ENCODE results near the gene PATL2. TPM values are rescaled to one million over a fixed set of nuclear protein-coding genes. Genes with fewer than 3 reads are reported as not detected.
"Not testable (repeated sequence)": the region's sequence is repeated elsewhere in the genome, so short reads cannot be mapped to it uniquely, and the experiment has no call there.

The PATL2 gene
- total RNA-seq, 1 donor = 19.2 TPM

GRCh38 chr15:44726568-44727484 is 15.7 kb upstream of the PATL2 start:
- no peaks in the 10 kb centered on the region for H3K9me3 ChIP-seq (ENCODE audit: low read depth, low read length)
- H3K27me3 ChIP-seq (ENCODE audit: insufficient read depth, low read length) = no peaks in the 10 kb centered on the region
- H3K4me1 ChIP-seq (ENCODE audit: insufficient read depth, low read length) = peaks cover 85% of the 10 kb centered on the region
- H3K4me3 ChIP-seq (ENCODE audit: low read length) = peak overlapping the region; percentile 50

DNA sequence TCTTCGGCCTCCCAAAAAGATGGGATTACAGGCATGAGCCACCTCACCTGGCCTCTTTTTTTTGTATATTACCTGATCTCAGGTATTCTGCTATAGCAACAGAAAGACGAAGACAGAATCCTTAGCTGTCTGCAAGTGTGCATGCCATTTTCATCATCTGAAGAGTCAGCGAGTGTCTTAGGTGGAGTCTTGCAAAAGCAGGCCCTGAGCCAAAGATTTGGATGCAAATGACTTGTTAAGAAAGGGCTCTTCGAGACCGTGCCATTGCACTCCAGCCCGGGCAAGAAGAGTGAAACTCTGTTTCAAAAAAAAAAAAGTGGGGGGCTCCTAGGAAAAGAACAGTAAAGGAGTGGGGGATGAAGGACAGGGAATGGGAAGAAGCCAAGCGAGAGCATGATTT is 15.0 kb upstream of the PATL2 start:
- Histone ChIP-seq H3K9me3 (ENCODE audit: low read depth, low read length) (no peaks in the 10 kb centered on the region), H3K4me3 (ENCODE audit: low read length) (peak overlapping the region; percentile 50), H3K27me3 (ENCODE audit: insufficient read depth, low read length) (no peaks in the 10 kb centered on the region), H3K4me1 (ENCODE audit: insufficient read depth, low read length) (peaks cover 85% of the 10 kb centered on the region)

DNA sequence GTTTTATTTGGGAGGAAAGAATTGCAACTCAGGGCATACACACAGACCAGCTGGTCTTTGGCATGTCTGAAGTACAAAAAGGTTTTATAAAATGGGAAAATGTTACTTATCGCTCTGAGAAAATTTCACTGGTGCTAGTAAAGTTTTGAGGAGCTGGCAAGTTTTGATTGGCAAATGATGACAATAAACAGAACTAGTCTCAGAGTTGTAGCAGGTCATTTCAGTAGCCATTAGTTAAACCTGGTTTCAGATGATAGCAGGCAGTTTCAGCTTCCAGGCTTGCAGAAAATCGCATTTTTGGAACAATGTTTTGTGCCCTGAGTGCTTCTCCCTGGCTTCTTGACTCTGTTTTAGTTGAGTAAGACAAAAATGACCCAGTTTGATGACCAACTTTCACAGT is 10.9 kb upstream of the PATL2 start:
- H3K9me3 ChIP-seq (ENCODE audit: low read depth, low read length) = no peaks in the 10 kb centered on the region
- no peak overlapping the region for H3K4me3 ChIP-seq (ENCODE audit: low read length)
- H3K27me3 ChIP-seq (ENCODE audit: insufficient read depth, low read length) = no peaks in the 10 kb centered on the region
- H3K4me1 ChIP-seq (ENCODE audit: insufficient read depth, low read length) = peaks cover 98% of the 10 kb centered on the region

GRCh38 chr15:44720460-44721176 is 9.5 kb upstream of the PATL2 start:
- Histone ChIP-seq H3K4me3 (ENCODE audit: low read length) (no peak overlapping the region), H3K27me3 (ENCODE audit: insufficient read depth, low read length) (no peaks in the 10 kb centered on the region), H3K4me1 (ENCODE audit: insufficient read depth, low read length) (peaks cover 98% of the 10 kb centered on the region), H3K9me3 (ENCODE audit: low read depth, low read length) (no peaks in the 10 kb centered on the region)

GRCh38 chr15:44720000-44720435 is 8.9 kb upstream of the PATL2 start:
- not testable (repeated sequence) for H3K9me3 ChIP-seq (ENCODE audit: low read depth, low read length); H3K4me3 ChIP-seq (ENCODE audit: low read length); H3K27me3 ChIP-seq (ENCODE audit: insufficient read depth, low read length)
- H3K4me1 ChIP-seq (ENCODE audit: insufficient read depth, low read length) = peaks cover 98% of the 10 kb centered on the region

GRCh38 chr15:44719293-44719999 is 8.3 kb upstream of the PATL2 start:
- Histone ChIP-seq H3K4me3 (ENCODE audit: low read length) (no peak overlapping the region), H3K9me3 (ENCODE audit: low read depth, low read length) (no peaks in the 10 kb centered on the region)

GRCh38 chr15:44718927-44719292 is 7.8 kb upstream of the PATL2 start:
- H3K4me1 ChIP-seq (ENCODE audit: insufficient read depth, low read length) = peaks cover 98% of the 10 kb centered on the region
- no peak overlapping the region for H3K4me3 ChIP-seq (ENCODE audit: low read length)
- no peaks in the 10 kb centered on the region for H3K27me3 ChIP-seq (ENCODE audit: insufficient read depth, low read length)
- H3K9me3 ChIP-seq (ENCODE audit: low read depth, low read length) = no peaks in the 10 kb centered on the region

More at GRCh38 chr15:44719293-44719999, 8.3 kb upstream of the PATL2 start:
- H3K4me1 ChIP-seq (ENCODE audit: insufficient read depth, low read length) = peaks cover 98% of the 10 kb centered on the region
- no peaks in the 10 kb centered on the region for H3K27me3 ChIP-seq (ENCODE audit: insufficient read depth, low read length)

DNA sequence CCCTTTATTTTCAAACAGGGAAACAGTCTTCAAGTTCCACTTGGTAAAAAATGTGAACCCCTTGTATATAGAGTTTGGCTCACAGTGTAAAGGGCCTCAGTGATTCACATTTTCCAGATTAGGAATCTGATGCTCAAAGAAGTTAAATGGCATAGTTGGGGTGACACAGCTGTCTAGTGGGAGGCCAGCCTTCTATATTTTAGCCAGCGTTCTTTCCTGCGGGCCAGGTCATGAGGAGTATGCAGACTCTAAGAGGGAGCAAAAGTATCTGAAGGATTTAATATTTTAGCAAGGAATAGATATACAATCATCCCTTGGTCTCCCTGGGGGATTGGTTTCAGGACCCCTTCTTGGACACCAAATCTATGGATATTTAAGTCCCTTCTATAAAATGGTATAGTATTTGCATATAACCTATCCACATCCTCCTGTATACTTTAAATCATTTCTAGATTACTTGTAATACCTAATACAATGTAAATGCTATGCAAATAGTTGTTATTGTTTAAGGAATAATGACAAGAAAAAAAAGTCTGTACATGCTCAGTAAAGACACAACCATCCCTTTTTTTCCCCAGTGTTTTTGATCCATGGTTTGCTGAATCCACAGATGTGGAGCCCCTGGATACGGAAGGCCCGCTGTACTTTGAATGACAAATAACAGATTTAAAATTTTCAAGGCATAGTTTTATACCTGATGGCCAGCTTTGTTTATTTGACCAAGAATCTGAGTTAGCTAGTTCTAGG is 7.2 kb upstream of the PATL2 start:
- Histone ChIP-seq H3K4me1 (ENCODE audit: insufficient read depth, low read length) (peaks cover 98% of the 10 kb centered on the region), H3K4me3 (ENCODE audit: low read length) (no peak overlapping the region)

GRCh38 chr15:44716983-44717602 is 6.0 kb upstream of the PATL2 start:
- Histone ChIP-seq H3K4me1 (ENCODE audit: insufficient read depth, low read length) (peaks cover 86% of the 10 kb centered on the region), H3K27me3 (ENCODE audit: insufficient read depth, low read length) (no peaks in the 10 kb centered on the region), H3K9me3 (ENCODE audit: low read depth, low read length) (no peaks in the 10 kb centered on the region), H3K4me3 (ENCODE audit: low read length) (no peak overlapping the region)

More for the DNA sequence above, 7.2 kb upstream of the PATL2 start:
- Histone ChIP-seq H3K9me3 (ENCODE audit: low read depth, low read length) (no peaks in the 10 kb centered on the region), H3K27me3 (ENCODE audit: insufficient read depth, low read length) (no peaks in the 10 kb centered on the region)

DNA sequence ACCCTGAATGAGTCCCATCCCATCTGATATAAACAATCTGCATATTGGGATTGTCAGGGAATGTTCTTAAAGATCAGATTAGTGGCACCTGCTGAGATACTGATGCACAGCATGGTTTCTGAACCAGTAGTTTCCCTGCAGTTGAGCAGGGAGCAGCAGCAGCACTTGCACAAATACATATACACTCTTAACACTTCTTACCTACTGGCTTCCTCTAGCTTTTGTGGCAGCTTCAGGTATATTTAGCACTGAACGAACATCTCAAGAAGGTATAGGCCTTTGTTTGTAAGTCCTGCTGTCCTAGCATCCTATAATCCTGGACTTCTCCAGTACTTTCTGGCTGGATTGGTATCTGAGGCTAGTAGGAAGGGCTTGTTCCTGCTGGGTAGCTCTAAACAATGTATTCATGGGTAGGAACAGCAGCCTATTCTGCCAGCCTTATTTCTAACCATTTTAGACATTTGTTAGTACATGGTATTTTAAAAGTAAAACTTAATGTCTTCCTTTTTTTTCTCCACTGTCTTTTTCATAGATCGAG is 4.7 kb upstream of the PATL2 start:
- H3K4me1 ChIP-seq (ENCODE audit: insufficient read depth, low read length) = peaks cover 74% of the 10 kb centered on the region
- no peaks in the 10 kb centered on the region for H3K9me3 ChIP-seq (ENCODE audit: low read depth, low read length)
- H3K4me3 ChIP-seq (ENCODE audit: low read length) = peak overlapping the region; percentile 100
- no peaks in the 10 kb centered on the region for H3K27me3 ChIP-seq (ENCODE audit: insufficient read depth, low read length)

- H3K9me3 ChIP-seq (ENCODE audit: low read depth, low read length) = no peaks in the 10 kb centered on the region
- peak overlapping the region; percentile 100 for H3K4me3 ChIP-seq (ENCODE audit: low read length)
- peaks cover 68% of the 10 kb centered on the region for H3K4me1 ChIP-seq (ENCODE audit: insufficient read depth, low read length)
- H3K27me3 ChIP-seq (ENCODE audit: insufficient read depth, low read length) = no peaks in the 10 kb centered on the region
Observed at GRCh38 chr15:44715142-44715796, 4.1 kb upstream of the PATL2 start.

- H3K4me1 ChIP-seq (ENCODE audit: insufficient read depth, low read length) = peaks cover 64% of the 10 kb centered on the region
- no peaks in the 10 kb centered on the region for H3K9me3 ChIP-seq (ENCODE audit: low read depth, low read length)
- H3K27me3 ChIP-seq (ENCODE audit: insufficient read depth, low read length) = no peaks in the 10 kb centered on the region
- H3K4me3 ChIP-seq (ENCODE audit: low read length) = peak overlapping the region; percentile 100
Observed at GRCh38 chr15:44713006-44713966, 2.2 kb upstream of the PATL2 start.
